Urothelium cell line (cell line): Measurements from ENCODE around the gene MATN1.

Experiments used
- DNase-seq: peaks from one replicate; pipeline ENCODE4 v3.0.0; 2011; ENCODE audit warnings: low spot score, mixed read lengths
- FAIRE-seq: peaks from 2 replicates; lab custom pipeline; 2011; peaks lifted over from hg19 to GRCh38; lab: Jason Lieb, UNC

The MATN1 gene

GRCh38 chr1:30745834-30746208 lies 22.4 kb upstream of the MATN1 start:
- DNase-seq: no peak
- FAIRE-seq: no peak

DNA sequence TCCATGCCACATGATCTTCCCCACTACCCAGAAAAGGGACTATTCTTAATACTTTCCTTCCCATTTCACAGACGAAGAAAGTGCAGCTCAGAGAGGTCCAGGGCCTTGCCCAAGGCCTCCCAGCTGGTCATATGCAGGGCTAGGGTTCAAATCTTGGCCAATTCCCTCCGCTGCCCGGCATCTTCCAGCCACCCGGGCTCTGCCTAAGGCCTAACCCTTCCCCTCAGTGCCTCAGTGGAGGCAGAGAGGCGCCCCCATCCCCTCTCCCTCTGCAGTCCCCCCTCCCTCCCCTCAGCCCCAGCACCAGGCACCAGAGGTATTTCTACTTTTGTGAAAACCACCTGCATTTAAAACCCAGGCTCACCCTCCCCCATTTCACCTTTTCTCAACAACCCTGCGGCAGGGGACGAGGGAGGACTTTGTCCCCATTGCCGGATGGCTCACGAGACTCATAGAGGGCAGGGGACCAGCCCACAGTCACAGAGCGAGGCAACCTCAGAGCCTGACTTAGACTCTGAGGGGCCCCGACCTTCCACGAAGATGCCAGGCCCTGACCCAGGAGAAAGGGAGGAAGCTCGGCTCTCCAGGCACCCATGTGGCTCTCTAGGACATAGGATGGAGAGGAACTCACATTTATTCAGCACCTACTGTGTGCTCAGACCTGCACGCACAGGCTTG lies 21.9 kb upstream of the MATN1 start:
- no peak for DNase-seq

DNA sequence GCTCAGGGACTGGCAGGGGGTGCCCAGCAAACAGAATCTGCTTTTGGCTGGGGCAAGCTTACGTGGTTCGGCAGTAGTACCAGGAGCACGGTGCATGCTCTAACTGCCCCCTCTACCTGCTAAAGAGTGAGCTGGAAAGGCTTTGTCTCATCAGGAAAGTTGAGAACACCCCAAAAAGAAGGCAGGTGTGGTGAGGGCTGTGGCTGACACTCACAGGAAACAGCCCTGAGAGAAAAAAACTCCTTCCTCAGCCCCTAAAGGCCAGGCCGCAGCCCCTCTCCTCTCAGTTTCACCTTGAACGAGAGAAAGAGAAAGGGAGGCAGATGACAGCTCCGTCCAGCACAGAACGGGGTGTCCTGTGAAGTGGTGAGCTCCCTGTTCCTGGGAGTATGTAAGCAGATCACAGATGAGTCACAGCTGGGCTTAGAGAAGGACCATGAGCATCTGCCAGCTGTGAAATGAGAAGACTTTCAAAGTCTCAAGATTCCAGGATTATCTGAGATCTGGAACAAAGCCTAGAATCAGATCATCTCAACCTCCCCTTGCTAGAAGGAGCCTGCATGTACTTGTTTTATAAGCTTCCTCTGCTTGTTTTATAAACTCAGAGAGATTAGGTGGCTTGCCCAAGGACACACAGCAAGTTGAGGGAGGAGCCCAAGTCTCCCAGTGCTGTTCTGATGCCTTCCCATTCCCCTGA lies 20.8 kb upstream of the MATN1 start:
- FAIRE-seq: no peak

More for the DNA sequence above, 21.9 kb upstream of the MATN1 start:
- FAIRE-seq: no peak

GRCh38 chr1:30743584-30744059 lies 20.2 kb upstream of the MATN1 start:
- DNase-seq (peak; percentile 54), FAIRE-seq (no peak)

More for the DNA sequence above, 20.8 kb upstream of the MATN1 start:
- DNase-seq: no peak

GRCh38 chr1:30742963-30743559 lies 19.7 kb upstream of the MATN1 start:
- DNase-seq (no peak), FAIRE-seq (no peak)

- no peak for FAIRE-seq
Measured at GRCh38 chr1:30742300-30742962, 19.0 kb upstream of the MATN1 start.

GRCh38 chr1:30741239-30741894 lies 18.0 kb upstream of the MATN1 start:
- FAIRE-seq (peak; percentile 79), DNase-seq (peak; percentile 75)

More at GRCh38 chr1:30742300-30742962, 19.0 kb upstream of the MATN1 start:
- DNase-seq: no peak

DNA sequence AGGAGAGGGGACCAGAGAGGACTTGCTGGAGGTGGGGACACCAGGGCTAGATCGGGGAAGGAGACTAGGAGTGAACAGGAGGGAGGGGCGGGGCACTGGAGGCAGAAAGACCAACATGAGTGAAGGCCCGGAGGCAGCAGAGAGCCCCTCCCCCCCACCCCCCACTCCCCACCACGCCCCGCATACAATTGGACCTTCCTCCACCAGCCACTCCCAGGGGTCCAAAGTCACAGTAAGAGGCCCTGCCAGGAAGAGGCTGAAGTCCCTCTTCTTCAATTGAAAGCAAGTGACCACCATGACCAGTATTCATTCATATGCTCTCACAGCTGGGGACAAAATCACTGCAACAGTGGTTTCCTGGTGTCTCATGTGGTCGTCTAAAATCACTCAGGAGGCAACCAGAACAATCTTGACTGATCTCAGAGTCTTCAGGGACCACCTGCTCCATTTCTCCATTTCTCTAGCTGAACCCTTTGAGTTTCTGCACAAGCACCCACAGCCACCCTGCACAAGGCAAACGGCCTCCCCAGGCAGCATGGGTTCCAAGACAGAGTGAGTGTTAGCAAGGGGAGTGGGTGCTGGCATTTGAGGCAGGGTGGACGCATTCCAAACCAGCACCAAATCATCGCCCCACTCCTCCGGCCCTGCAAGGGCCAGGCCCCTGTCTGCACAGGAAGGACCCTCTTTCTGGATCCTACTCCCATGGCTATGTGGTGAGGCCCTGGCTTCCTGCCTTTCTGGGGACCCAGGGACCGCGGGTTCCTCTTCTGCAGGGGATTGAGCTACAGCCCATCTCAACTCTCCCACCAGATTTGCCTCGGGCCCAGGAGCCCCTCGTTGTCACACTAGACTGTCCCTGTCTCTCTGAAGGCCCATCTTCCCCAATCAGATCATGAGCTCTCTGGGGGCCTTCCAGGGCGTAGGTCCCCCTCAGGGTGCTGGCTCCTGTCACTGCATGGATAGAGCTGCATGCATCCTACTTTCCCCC lies 17.2 kb upstream of the MATN1 start:
- DNase-seq (no peak), FAIRE-seq (no peak)

DNA sequence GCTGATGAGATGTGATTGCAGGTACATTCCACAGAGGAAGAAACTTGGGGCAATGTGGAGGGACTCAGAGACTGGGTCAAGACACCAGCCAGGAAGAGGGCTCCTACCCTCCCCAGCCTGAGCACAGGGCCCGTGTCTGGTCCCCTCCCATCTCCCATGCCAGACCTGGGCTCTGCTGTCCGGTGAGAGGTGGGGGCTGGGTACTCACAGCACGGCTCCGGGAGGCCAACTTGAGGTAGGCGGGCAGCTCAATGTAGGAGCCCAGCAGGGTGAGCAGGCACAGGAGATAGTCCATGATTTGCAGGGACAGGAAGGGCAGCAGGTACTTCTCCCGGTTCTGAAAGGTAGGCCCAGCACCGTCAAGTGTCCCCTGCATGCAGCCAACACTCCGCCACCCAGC lies 16.2 kb upstream of the MATN1 start:
- peak; percentile 80 for FAIRE-seq
- DNase-seq: no peak

DNA sequence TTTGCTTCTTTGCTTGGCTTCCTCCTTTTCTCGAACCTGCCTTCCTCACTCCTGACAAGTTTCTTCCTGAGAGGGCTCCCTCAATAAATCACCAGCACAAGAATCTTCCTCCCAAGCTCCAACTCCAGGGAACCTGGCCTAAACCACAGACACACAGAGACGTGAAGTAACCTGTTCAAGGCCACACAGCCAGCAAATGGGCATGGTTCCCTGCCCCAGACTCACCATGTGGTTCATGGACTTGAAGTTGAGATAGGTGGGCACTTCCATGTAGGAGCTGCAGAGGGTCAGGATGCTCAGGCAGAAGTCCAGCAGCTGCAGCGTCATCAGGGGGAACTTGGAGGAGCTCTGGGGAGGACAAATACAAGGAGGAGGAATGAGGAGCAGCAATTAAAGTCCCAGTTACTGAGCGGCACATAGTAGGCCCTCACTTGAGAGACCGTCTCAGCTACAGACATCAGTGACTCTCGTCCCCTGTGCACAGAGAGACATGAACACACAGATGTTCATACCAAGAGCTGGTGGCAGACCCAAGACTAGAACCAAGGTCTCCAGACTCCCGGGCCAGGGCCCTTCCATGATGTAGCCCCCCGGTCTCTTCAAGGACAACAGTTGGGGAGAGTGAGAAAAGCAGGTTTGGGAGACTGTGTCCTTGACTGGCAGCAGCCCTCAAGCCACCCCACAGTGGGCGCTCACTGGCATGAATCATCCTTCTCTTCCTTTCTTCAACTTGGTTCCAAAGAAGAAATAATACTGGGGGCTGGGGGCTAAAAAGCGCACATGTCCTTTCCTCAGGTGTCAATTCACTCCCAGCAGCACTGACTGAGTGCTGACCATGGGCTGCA lies 15.6 kb upstream of the MATN1 start:
- DNase-seq (no peak), FAIRE-seq (no peak)

DNA sequence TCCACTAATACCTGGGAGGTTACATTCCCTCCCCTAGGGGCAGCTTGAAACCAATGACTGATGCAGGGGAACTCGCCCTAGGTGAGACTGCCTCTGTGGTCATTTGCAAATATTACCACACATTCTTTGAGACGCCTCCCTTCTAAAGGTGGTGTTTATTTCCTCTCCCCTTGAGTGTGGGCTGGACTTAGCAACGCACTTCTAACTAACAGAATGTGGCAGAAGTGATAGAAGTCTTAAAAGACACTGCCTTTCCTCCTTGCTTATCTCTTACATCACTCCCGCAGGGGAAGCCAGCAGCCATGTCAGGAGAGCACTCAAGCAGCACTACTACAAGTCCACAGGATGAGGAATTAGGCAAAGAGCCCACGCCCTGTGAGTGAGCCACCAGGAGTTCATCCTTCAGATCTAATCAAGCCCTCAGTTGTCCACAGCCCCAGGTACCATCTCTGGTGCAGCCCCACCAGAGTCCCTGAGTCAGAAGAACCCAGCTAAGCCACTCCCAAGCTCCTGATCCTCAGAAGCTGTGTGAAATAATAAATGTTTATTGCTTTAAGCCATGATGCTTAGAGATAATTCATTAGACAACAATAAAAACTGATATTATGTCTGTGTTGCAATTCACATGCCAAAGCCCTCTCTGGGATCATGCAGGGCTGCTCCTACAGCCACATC lies 14.8 kb upstream of the MATN1 start:
- no peak for FAIRE-seq
- no peak for DNase-seq

DNA sequence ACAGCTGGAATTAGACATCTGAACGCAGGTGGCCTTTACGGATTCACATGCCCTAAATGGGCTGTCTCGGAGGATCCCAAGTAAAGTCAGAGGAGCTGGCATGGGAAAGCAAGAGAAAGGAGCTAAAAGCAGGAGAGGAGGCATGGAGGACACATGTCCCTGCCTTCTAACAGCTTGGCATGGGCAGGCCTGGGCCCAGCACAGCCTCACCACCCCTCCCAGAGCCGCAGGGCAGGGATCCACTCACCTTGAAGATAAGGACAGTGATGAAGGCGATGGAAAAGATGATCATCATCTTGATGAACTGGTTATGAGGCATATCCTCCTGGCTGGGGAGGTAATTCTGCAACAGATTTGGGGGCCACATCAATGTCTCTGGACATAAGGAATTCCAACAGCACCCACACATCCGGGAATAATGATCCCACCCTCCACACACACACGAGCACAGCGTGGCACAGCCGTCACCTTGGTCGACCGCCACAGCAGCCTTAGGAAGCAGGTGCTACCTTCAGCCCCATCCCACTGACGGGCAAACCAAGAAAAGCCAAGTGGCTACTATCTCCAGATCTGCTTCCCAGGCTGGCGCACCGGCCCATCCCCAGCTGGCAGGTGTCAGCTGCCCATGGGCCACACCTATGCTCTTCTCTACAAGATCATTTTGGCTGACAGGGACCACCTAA lies 14.1 kb upstream of the MATN1 start:
- no peak for DNase-seq
- FAIRE-seq: no peak

- FAIRE-seq (no peak), DNase-seq (no peak)
Measured at GRCh38 chr1:30735668-30736498, 12.5 kb upstream of the MATN1 start.

DNA sequence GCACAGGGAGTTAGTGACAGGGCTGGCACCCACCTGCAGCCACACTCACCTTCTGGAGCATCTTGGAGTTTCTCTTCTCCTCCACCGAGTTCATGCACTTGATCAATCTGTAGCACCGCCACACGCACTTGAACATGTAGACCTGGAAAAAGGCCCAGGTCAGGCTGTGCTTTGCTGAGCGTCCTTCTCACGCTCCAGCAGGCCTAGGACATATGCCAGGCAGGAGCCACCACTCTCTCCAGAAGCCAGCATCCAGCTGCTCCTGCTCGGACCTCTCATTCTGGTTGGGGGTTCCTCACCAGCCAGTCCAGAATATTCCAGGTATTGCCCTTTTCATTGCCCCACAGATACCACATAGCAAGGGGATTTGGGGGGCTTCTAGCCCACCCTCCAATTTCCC lies 11.7 kb upstream of the MATN1 start:
- DNase-seq (no peak), FAIRE-seq (no peak)

GRCh38 chr1:30734580-30734979 lies 11.2 kb upstream of the MATN1 start:
- no peak for DNase-seq
- FAIRE-seq: no peak

- no peak for FAIRE-seq
- no peak for DNase-seq
Measured at GRCh38 chr1:30734106-30734505, 10.7 kb upstream of the MATN1 start.

GRCh38 chr1:30733493-30733892 lies 10.1 kb upstream of the MATN1 start:
- DNase-seq (no peak), FAIRE-seq (no peak)
